Ovary (tissue), 3 donors: Measurements from ENCODE around the gene PTMA.

Source experiments
- CTCF ChIP-seq, 3 donors: fragments of 450-650 bp in 2 of 3; fragments of 200-600 bp in 1 of 3; IDR thresholded peaks; one replicate each; pipeline versions ENCODE4 v1.5.1 to v1.8.0; 2016 to 2022; ENCODE audit warnings: antibody characterized with exemption in 3 of 3, mild to moderate bottlenecking in 1 of 3
- POLR2A ChIP-seq: fragments of 450-650 bp; IDR thresholded peaks from one replicate; pipeline ENCODE4 v1.6.1; 2017; ENCODE audit warnings: antibody characterized with exemption, mild to moderate bottlenecking, moderate library complexity
- donor health status: DM: no; HTN: no; CAD: no.

- no peak for TF ChIP-seq CTCF (IDR thresholded peaks at IDR 0.05)
- no peak for TF ChIP-seq POLR2A
Observed at GRCh38 chr2:231709636-231709980, 1.3 kb downstream of the PTMA start.
